Measurements from ENCODE around the gene LYPD8.
A peak's percentile ranks its signal among the peaks of the same experiment; 100 is the strongest.
"Not testable (repeated sequence)": the region's sequence is repeated elsewhere in the genome, so short reads cannot be mapped to it uniquely, and the experiment has no call there.

LYPD8 gene

GRCh38 chr1:248755517-248755916, at the start of gene LYPD8:
TSS of gene LYPD8 (minus strand) at chr1:248755759. CDS start at chr1:248751081, 4,678 bp downstream.
- Mint-ChIP-seq H3K27me3 (no peaks in the 10 kb centered on the region), H3K27ac (no peak within 1 kb of the TSS), H3K4me3 (no peak within 1 kb of the TSS), H3K4me1 (peaks cover 15% of the 10 kb centered on the region), H3K36me3 (peaks cover under 1% of the 10 kb centered on the region), H3K9me3 (peaks cover under 1% of the 10 kb centered on the region)
- ATAC-seq: no peak

GRCh38 chr1:248804771-248805681, 49.5 kb upstream of the LYPD8 start:
- Mint-ChIP-seq H3K27ac (peak overlapping the region; percentile 88), H3K27me3 (no peaks in the 10 kb centered on the region)
- ATAC-seq: peak; percentile 98

DNA sequence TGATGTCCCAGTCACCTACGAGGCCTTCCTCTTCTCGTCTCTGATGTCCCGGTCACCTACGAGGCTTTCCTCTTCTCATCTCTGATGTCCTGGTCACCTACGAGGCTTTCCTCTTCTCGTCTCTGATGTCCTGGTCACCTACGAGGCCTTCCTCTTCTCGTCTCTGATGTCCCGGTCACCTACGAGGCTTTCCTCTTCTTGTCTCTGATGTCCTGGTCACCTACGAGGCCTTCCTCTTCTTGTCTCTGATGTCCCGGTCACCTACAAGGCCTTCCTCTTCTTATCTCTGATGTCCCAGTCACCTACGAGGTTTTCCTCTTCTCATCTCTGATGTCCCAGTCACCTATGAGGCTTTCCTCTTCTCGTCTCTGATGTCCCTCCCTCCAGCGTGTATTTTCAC, 47.9 kb upstream of the LYPD8 start:
- Mint-ChIP-seq H3K9me3 (peaks cover 14% of the 10 kb centered on the region), H3K27ac (peak overlapping the region; percentile 88), H3K4me1 (peaks cover 55% of the 10 kb centered on the region), H3K36me3 (peaks cover 14% of the 10 kb centered on the region)
- H3K27me3 Mint-ChIP-seq, ATAC-seq, H3K4me3 Mint-ChIP-seq: not testable (repeated sequence)

More at GRCh38 chr1:248804771-248805681, 49.5 kb upstream of the LYPD8 start:
- H3K4me1 Mint-ChIP-seq: peaks cover 55% of the 10 kb centered on the region
- peak overlapping the region; percentile 69 for H3K4me3 Mint-ChIP-seq
- peaks cover 11% of the 10 kb centered on the region for H3K9me3 Mint-ChIP-seq
- H3K36me3 Mint-ChIP-seq: peaks cover 14% of the 10 kb centered on the region

GRCh38 chr1:248802454-248802853, 46.9 kb upstream of the LYPD8 start:
- Mint-ChIP-seq H3K27ac (no peak overlapping the region), H3K27me3 (no peaks in the 10 kb centered on the region), H3K9me3 (peaks cover 18% of the 10 kb centered on the region), H3K4me1 (peaks cover 54% of the 10 kb centered on the region), H3K36me3 (peaks cover 19% of the 10 kb centered on the region), H3K4me3 (no peak overlapping the region)
- no peak for ATAC-seq

DNA sequence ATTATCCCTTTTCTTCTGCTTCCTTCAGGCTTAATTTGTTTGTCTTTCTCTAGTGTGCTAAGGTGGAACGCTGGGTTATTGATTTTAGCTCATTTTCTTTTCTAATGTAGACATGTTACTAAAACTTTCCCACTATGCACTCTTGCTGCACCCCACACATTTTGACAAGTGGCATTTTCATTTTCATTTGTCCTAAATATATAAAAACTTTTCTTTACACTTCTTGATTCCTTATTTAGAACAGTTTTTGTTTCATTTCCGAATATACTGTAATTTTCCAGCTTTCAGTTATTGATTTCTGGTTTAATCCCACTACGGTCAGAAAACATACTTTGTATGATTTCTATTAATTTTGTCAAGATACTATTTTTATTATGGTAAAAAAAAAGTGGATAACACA, 44.9 kb upstream of the LYPD8 start:
- Mint-ChIP-seq H3K27me3 (no peaks in the 10 kb centered on the region), H3K4me3 (peak overlapping the region; percentile 30)

GRCh38 chr1:248798791-248799190, 43.2 kb upstream of the LYPD8 start:
- ATAC-seq: no peak
- Mint-ChIP-seq H3K27ac (no peak overlapping the region), H3K27me3 (no peaks in the 10 kb centered on the region), H3K4me3 (no peak overlapping the region), H3K9me3 (peaks cover 30% of the 10 kb centered on the region), H3K36me3 (peaks cover 27% of the 10 kb centered on the region), H3K4me1 (peaks cover 22% of the 10 kb centered on the region)

More for the DNA sequence above, 44.9 kb upstream of the LYPD8 start:
- Mint-ChIP-seq H3K4me1 (peaks cover 34% of the 10 kb centered on the region), H3K9me3 (peaks cover 25% of the 10 kb centered on the region), H3K27ac (peak overlapping the region; percentile 25), H3K36me3 (peaks cover 19% of the 10 kb centered on the region)
- no peak for ATAC-seq

- not testable (repeated sequence) for H3K27me3 Mint-ChIP-seq, H3K4me3 Mint-ChIP-seq, ATAC-seq
- peaks cover 23% of the 10 kb centered on the region for H3K9me3 Mint-ChIP-seq
- peaks cover 29% of the 10 kb centered on the region for H3K4me1 Mint-ChIP-seq
- peaks cover 16% of the 10 kb centered on the region for H3K36me3 Mint-ChIP-seq
- H3K27ac Mint-ChIP-seq: peak overlapping the region; percentile 84
Measured at GRCh38 chr1:248794663-248795062, 39.1 kb upstream of the LYPD8 start.

DNA sequence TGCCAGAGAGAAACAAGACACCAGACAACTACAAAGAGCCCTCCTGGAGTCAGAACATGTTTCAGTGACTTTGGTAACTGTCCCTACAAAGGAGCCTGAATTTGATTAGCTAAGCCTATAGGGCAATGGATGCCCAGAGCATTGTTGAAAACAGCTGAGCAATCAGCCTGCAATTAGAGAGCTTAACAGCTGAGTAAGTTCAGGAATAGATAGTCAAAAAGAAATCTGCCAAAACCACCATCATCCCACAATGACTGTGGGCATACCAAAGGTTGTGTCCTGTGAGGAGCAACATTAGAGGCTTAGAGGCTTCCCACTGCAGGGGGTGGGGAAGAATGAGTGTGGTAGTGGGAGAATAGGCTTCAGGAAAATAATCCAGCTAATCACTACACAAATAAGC, 38.0 kb upstream of the LYPD8 start:
- peak overlapping the region; percentile 84 for H3K27ac Mint-ChIP-seq
- peak; percentile 82 for ATAC-seq
- no peak overlapping the region for H3K4me3 Mint-ChIP-seq
- peaks cover 16% of the 10 kb centered on the region for H3K36me3 Mint-ChIP-seq
- peaks cover 19% of the 10 kb centered on the region for H3K9me3 Mint-ChIP-seq
- H3K27me3 Mint-ChIP-seq: no peaks in the 10 kb centered on the region
- H3K4me1 Mint-ChIP-seq: peaks cover 29% of the 10 kb centered on the region

DNA sequence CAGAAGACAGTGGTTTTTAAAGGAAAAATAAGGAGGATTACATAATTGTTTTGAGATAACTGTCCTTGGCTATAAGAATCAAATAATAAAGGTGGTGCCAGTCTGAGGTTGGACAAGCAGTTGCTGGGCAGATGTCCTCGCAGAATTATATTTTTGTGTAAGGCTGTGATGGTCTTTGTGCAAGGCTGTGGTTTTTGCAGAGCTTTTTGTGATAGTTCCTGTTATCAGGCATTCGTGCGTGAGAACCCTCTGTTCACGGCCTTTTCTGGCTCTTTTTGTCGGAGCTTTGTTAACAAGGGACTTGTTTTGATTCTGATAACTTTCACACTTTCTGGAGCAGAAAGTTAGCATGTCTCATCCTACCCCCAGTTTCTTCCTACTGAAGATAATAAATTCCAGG, 36.8 kb upstream of the LYPD8 start:
- peak; percentile 88 for ATAC-seq
- Mint-ChIP-seq H3K27me3 (no peaks in the 10 kb centered on the region), H3K9me3 (peaks cover 15% of the 10 kb centered on the region), H3K4me1 (peaks cover 29% of the 10 kb centered on the region), H3K4me3 (peak overlapping the region; percentile 9), H3K27ac (peak overlapping the region; percentile 84), H3K36me3 (peaks cover 12% of the 10 kb centered on the region)

DNA sequence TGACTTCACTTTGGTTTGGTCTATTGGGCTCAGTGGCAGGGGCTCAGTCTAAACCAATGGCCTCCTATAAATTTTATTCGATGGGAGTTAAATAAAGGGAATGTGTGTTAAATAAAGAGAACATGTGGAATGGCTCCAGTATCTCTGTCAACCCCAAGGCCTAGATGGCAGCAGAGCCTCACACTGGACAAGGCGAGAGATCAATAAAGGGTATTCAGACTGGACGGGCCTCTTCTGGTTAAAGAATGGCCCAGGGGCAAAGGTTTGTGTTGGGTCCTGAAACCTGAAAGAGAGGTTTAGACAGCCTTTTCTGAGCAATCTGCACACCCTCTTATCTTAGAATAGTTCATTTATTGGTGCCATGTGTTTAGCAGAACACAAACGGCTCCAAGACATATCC, 35.5 kb upstream of the LYPD8 start:
- no peak for ATAC-seq
- Mint-ChIP-seq H3K4me3 (no peak overlapping the region), H3K9me3 (peaks cover 14% of the 10 kb centered on the region), H3K4me1 (peaks cover 37% of the 10 kb centered on the region), H3K27me3 (no peaks in the 10 kb centered on the region), H3K36me3 (peaks cover 12% of the 10 kb centered on the region), H3K27ac (peak overlapping the region; percentile 84)

DNA sequence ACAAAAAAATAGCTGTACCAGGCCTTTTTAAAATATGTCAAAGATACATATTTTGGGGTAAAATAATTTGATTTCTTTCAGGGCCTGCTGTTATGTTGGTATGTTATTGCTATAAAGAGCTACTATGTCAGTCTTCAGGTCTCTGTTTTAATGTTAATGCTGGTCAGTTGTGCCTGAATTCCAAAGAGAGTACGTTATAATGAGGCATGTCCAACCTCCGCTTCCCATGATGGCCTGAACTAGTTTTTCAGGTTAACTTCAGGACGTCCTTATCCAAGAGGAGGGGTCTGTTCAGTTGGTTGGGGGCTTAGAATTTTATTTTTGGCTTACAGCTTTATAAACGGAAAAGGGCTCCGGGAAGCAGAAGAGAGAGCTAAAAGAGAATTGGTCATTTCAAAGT, 34.9 kb upstream of the LYPD8 start:
- H3K27ac Mint-ChIP-seq: peak overlapping the region; percentile 84
- H3K36me3 Mint-ChIP-seq: peaks cover 12% of the 10 kb centered on the region
- H3K4me3 Mint-ChIP-seq: no peak overlapping the region
- peaks cover 8% of the 10 kb centered on the region for H3K9me3 Mint-ChIP-seq
- H3K27me3 Mint-ChIP-seq: no peaks in the 10 kb centered on the region
- ATAC-seq: no peak
- peaks cover 43% of the 10 kb centered on the region for H3K4me1 Mint-ChIP-seq

DNA sequence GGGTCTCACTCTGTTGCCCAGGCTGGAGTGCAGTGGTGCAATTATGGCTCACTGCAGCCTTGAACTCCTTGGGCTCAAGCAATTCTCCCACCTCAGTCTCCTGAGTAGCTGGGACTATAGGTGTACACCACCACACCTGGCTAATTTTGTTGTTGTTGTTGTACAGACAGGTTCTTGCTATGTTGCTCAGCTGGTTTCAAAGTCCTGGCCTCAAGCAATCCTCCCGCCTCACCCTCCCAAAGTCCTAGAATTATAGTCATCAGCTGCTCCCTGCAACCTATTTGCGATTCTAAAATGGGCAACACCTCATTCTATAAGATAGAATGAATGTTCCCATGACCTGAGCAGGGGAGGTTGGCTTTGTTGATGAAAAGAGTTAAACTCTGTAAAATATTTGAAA, 33.8 kb upstream of the LYPD8 start:
- H3K36me3 Mint-ChIP-seq, ATAC-seq, H3K4me3 Mint-ChIP-seq, H3K27me3 Mint-ChIP-seq, H3K9me3 Mint-ChIP-seq, H3K27ac Mint-ChIP-seq: not testable (repeated sequence)
- H3K4me1 Mint-ChIP-seq: peaks cover 47% of the 10 kb centered on the region

DNA sequence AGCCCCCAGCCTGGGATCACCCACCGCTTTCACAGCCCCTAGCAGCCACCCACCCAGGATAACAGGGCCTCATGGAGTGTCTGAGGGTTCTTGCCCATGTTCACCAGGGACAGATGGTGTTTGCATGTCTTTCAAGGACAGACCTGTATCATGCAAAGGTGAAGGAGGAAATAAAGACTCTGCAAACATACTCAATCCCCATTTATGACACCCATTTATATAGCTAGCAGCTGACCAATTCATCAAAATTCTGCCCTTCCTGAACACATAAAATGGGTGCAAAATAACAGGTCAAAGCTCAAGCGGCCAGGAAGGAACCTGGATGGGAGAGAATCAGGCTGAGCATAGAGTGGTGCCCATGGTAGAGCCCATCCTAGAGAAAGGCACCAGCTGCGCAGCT, 32.8 kb upstream of the LYPD8 start:
- Mint-ChIP-seq H3K4me1 (peaks cover 43% of the 10 kb centered on the region), H3K27ac (no peak overlapping the region), H3K4me3 (no peak overlapping the region), H3K9me3 (no peaks in the 10 kb centered on the region), H3K36me3 (no peaks in the 10 kb centered on the region), H3K27me3 (no peaks in the 10 kb centered on the region)
- no peak for ATAC-seq

GRCh38 chr1:248787430-248787829, 31.9 kb upstream of the LYPD8 start:
- Mint-ChIP-seq H3K27me3 (no peaks in the 10 kb centered on the region), H3K4me1 (peaks cover 40% of the 10 kb centered on the region), H3K4me3 (no peak overlapping the region), H3K36me3 (no peaks in the 10 kb centered on the region), H3K27ac (no peak overlapping the region), H3K9me3 (no peaks in the 10 kb centered on the region)
- ATAC-seq: no peak

DNA sequence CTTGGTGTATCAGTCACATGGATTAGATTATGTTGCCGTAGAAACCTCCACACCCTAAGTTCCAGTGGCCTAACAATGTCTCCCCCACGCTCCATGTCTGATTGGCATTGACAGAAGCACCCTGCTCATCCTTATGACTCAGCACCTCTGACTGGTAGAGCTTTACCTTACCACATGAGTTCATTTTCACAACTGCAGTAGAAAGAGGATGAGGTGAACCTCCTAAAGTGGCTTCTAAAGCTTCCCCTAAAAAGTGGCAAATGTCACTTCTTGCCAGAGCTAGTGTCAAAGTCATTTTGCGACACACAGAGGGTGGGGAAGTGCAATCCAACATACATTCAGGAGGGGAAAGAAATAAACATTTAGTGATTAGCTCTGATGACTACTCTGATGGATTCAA, 30.6 kb upstream of the LYPD8 start:
- H3K27me3 Mint-ChIP-seq: no peaks in the 10 kb centered on the region
- H3K4me3 Mint-ChIP-seq: no peak overlapping the region
- peaks cover 33% of the 10 kb centered on the region for H3K4me1 Mint-ChIP-seq
- no peaks in the 10 kb centered on the region for H3K36me3 Mint-ChIP-seq
- peaks cover 3% of the 10 kb centered on the region for H3K9me3 Mint-ChIP-seq
- H3K27ac Mint-ChIP-seq: peak overlapping the region; percentile 58
- peak; percentile 85 for ATAC-seq

GRCh38 chr1:248783367-248783766, 27.8 kb upstream of the LYPD8 start:
- ATAC-seq: no peak
- Mint-ChIP-seq H3K9me3 (peaks cover 6% of the 10 kb centered on the region), H3K36me3 (peaks cover 5% of the 10 kb centered on the region), H3K27ac (peak overlapping the region; percentile 55), H3K4me3 (no peak overlapping the region), H3K4me1 (peaks cover 28% of the 10 kb centered on the region), H3K27me3 (no peaks in the 10 kb centered on the region)
